HCT116 (cell line): ENCODE data around the gene TOR1AIP2.

Experiments
- ATF3 ChIP-seq: IDR thresholded peaks from 2 replicates; pipeline ENCODE4 v1.6.1; 2012
- CTCF ChIP-seq, 3 experiments: fragments of 200-600 bp in 1 of 3; sonication (generic) in 1 of 3; IDR thresholded peaks in 2 of 3; conservative IDR thresholded peaks in 1 of 3; 2 replicates each; pipeline ENCODE4 v1.5.1; 2012 to 2017; ENCODE audit warnings: low read depth in 2 of 3, low read length in 2 of 3, antibody characterized with exemption in 1 of 3, borderline replicate concordance in 1 of 3, control low read depth in 1 of 3, mild to moderate bottlenecking in 1 of 3, mixed read lengths in 1 of 3, mixed run types in 1 of 3, moderate library complexity in 1 of 3; ENCODE audit not compliant: insufficient read depth in 1 of 3
- EZH2 ChIP-seq: fragments of 200-600 bp; sonication (generic); IDR thresholded peaks from 2 replicates; pipeline ENCODE4 v1.6.1; 2017; ENCODE audit warnings: antibody characterized with exemption, mixed run types
- EZH2phosphoT487 ChIP-seq: fragments of 200-600 bp; IDR thresholded peaks from 2 replicates; pipeline ENCODE4 v1.6.1; 2018; ENCODE audit warnings: antibody characterized with exemption, borderline replicate concordance
- POLR2A ChIP-seq: IDR thresholded peaks from 2 replicates; pipeline ENCODE4 v1.7.0; 2011; ENCODE audit warnings: borderline replicate concordance; ENCODE audit not compliant: insufficient read depth, insufficient read length; ENCODE audit errors: extremely low read depth
- POLR2AphosphoS5 ChIP-seq: IDR thresholded peaks from 2 replicates; pipeline ENCODE4 v1.6.1; 2011; ENCODE audit warnings: mild to moderate bottlenecking, low read depth, low read length, moderate library complexity
- SIN3A ChIP-seq: IDR thresholded peaks from 2 replicates; pipeline ENCODE4 v1.6.1; 2012; ENCODE audit warnings: low read depth
- TCF7L2 ChIP-seq: IDR thresholded peaks from 2 replicates; pipeline ENCODE4 v1.7.0; 2011; ENCODE audit warnings: borderline replicate concordance, inconsistent platforms; ENCODE audit not compliant: insufficient read depth, insufficient read length; ENCODE audit errors: extremely low read depth
- YY1 ChIP-seq: IDR thresholded peaks from 2 replicates; pipeline ENCODE4 v1.6.1; 2011; ENCODE audit warnings: low read length, low read depth, moderate library complexity, mild to moderate bottlenecking; ENCODE audit not compliant: insufficient replicate concordance; ENCODE audit errors: extremely low read depth
- TF ChIP-seq, protein P1 (sequence below): IDR thresholded peaks from 2 replicates; pipeline ENCODE4 v1.6.1; 2012
- TF ChIP-seq, protein P2 (sequence below): IDR thresholded peaks from 2 replicates; pipeline ENCODE4 v1.6.1; 2012; ENCODE audit warnings: low read depth
- TF ChIP-seq, protein P3 (sequence below): IDR thresholded peaks from 2 replicates; pipeline ENCODE4 v1.6.1; 2011; ENCODE audit warnings: mild to moderate bottlenecking, low read length, moderate library complexity; ENCODE audit not compliant: insufficient replicate concordance; ENCODE audit errors: extremely low read depth

DNA sequence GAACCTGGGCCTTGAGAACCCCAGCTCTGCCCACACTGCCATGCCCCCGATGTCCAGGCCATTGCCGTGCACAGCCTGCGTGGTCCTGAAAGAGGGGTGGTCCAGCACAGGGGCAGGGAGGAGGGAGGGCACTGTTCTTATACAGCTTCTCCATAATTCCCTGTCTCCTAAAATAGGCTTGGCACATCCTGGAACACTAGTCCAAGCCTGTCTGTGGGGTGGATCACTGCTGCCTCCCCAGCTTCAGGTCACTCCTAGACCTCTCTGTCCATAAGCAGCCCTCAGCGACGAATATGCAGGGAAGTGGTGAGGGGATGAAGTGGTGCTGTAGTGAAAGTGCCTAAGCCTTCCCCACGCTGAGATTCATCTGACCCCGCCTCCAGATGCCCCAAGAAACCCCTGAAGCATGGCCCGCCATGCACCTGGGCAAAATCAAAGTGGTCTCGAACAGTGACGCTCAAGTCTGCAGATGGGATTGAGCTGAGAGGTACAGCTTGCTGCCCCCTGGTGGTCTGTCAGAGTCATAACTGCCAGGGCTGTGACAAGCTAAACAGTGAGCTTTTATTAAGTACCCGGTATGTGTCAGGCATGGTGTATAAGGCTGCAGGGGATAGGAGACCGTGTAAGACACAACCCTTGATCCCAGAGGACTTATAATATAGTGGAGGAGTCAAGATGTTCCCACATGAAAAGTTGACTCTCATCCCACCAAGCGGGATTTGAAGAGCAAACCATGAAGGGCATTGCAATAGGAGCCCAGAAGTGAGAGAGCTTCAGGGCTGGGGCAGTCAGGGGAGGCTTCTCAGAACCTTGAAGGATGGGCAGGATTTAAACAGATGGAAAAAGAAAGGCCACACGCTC, 67.9 kb downstream of the TOR1AIP2 start:
- TF ChIP-seq CTCF (IDR thresholded peaks at IDR 0.05 in 2 of 3, conservative IDR thresholded peaks at IDR 0.05 in 1 of 3; ENCODE audit: borderline replicate concordance in 1 of 3, insufficient read depth in 1 of 3, low read depth in 2 of 3, low read length in 2 of 3) = peak; percentile 79 to 94 (median 89)
- no peak for TF ChIP-seq POLR2A
- TF ChIP-seq TCF7L2 = no peak
- TF ChIP-seq, protein P1, sequence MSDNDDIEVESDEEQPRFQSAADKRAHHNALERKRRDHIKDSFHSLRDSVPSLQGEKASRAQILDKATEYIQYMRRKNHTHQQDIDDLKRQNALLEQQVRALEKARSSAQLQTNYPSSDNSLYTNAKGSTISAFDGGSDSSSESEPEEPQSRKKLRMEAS = no peak
- TF ChIP-seq EZH2 = no peak
- no peak for TF ChIP-seq POLR2AphosphoS5
- no peak for TF ChIP-seq SIN3A
- TF ChIP-seq, protein P2, sequence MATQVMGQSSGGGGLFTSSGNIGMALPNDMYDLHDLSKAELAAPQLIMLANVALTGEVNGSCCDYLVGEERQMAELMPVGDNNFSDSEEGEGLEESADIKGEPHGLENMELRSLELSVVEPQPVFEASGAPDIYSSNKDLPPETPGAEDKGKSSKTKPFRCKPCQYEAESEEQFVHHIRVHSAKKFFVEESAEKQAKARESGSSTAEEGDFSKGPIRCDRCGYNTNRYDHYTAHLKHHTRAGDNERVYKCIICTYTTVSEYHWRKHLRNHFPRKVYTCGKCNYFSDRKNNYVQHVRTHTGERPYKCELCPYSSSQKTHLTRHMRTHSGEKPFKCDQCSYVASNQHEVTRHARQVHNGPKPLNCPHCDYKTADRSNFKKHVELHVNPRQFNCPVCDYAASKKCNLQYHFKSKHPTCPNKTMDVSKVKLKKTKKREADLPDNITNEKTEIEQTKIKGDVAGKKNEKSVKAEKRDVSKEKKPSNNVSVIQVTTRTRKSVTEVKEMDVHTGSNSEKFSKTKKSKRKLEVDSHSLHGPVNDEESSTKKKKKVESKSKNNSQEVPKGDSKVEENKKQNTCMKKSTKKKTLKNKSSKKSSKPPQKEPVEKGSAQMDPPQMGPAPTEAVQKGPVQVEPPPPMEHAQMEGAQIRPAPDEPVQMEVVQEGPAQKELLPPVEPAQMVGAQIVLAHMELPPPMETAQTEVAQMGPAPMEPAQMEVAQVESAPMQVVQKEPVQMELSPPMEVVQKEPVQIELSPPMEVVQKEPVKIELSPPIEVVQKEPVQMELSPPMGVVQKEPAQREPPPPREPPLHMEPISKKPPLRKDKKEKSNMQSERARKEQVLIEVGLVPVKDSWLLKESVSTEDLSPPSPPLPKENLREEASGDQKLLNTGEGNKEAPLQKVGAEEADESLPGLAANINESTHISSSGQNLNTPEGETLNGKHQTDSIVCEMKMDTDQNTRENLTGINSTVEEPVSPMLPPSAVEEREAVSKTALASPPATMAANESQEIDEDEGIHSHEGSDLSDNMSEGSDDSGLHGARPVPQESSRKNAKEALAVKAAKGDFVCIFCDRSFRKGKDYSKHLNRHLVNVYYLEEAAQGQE = no peak
- TF ChIP-seq ATF3 = no peak
- TF ChIP-seq, protein P3, sequence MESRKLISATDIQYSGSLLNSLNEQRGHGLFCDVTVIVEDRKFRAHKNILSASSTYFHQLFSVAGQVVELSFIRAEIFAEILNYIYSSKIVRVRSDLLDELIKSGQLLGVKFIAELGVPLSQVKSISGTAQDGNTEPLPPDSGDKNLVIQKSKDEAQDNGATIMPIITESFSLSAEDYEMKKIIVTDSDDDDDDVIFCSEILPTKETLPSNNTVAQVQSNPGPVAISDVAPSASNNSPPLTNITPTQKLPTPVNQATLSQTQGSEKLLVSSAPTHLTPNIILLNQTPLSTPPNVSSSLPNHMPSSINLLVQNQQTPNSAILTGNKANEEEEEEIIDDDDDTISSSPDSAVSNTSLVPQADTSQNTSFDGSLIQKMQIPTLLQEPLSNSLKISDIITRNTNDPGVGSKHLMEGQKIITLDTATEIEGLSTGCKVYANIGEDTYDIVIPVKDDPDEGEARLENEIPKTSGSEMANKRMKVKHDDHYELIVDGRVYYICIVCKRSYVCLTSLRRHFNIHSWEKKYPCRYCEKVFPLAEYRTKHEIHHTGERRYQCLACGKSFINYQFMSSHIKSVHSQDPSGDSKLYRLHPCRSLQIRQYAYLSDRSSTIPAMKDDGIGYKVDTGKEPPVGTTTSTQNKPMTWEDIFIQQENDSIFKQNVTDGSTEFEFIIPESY = no peak
- peak; percentile 9 for TF ChIP-seq YY1
- no peak for TF ChIP-seq EZH2phosphoT487
